Kidney glomerular epithelial cell (primary cell): Measurements from ENCODE around the gene SNAPC1.

Experiments
- DNase-seq: peaks from one replicate; lab custom pipeline; 2025; lab: John Stamatoyannopoulos, UW

SNAPC1 gene

GRCh38 chr14:61812347-61813095, 50.3 kb downstream of the SNAPC1 start, which contains the start of gene SYT16:
SYT16 (plus strand) TSS chr14:61812703.
- DNase-seq: no peak

- DNase-seq: no peak
Observed at GRCh38 chr14:61813096-61813606, 50.9 kb downstream of the SNAPC1 start.

GRCh38 chr14:61822458-61822857, 60.2 kb downstream of the SNAPC1 start:
- no peak for DNase-seq

GRCh38 chr14:61832783-61833182, 70.6 kb downstream of the SNAPC1 start:
- no peak for DNase-seq

- DNase-seq: no peak
Observed at GRCh38 chr14:61836184-61836583, 74.0 kb downstream of the SNAPC1 start.

GRCh38 chr14:61836807-61837206, 74.6 kb downstream of the SNAPC1 start:
- DNase-seq: no peak

- peak; percentile 73 for DNase-seq
Observed at GRCh38 chr14:61837336-61838229, 75.4 kb downstream of the SNAPC1 start.

GRCh38 chr14:61838661-61839245, 76.5 kb downstream of the SNAPC1 start:
- DNase-seq: no peak

GRCh38 chr14:61839507-61839906, 77.3 kb downstream of the SNAPC1 start:
- no peak for DNase-seq

- DNase-seq: no peak
Observed at GRCh38 chr14:61841145-61841544, 78.9 kb downstream of the SNAPC1 start.
